HG03558 (cell line): ENCODE data around the gene OPCML.

Source experiments
- ATAC-seq: cut with Tn5 transposase; IDR thresholded peaks from one replicate; pipeline ENCODE4 v1.9.1; 2021; ENCODE audit warnings: moderate number of reproducible peaks; ENCODE audit not compliant: unreplicated experiment; ENCODE audit errors: extremely low read depth

Gene OPCML

DNA sequence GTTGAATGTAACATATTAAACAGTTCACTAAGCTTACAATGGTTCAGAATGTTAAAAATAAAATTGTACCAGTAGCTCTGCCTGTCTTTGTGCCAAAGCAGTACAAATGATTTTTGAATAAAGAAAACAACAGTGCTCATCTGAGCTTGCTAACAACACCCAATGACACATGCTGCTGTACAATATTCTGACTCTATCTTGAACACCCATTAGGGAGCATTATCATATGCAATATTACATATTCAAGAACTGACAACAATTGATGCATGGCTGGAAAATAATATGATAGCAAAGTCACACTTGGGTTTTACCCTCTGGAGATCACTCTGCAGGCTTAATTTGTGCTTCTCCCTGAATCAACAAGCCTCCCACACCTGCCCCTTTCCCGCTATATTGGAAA, 953.7 kb downstream of the OPCML start:
- no peak for ATAC-seq

DNA sequence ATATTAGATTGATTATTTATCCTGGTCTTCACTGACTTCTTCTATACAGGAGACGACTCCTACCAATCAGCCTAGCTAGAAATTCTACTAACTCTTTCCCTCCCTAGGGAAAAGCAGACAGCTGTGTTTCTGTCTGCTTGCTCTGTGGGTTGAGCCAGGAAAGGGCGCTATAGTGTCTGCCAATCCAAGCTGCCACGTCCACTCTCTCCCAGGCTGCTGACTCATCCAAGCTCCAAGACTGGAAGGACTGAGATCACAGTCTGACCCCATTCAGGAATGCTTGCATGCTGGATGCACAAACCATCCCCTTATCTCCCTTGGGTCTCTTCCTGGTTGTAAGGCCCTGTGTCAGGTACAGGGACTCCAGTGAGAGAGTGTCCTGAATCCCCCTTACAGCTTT, 955.6 kb downstream of the OPCML start:
- ATAC-seq = no peak

DNA sequence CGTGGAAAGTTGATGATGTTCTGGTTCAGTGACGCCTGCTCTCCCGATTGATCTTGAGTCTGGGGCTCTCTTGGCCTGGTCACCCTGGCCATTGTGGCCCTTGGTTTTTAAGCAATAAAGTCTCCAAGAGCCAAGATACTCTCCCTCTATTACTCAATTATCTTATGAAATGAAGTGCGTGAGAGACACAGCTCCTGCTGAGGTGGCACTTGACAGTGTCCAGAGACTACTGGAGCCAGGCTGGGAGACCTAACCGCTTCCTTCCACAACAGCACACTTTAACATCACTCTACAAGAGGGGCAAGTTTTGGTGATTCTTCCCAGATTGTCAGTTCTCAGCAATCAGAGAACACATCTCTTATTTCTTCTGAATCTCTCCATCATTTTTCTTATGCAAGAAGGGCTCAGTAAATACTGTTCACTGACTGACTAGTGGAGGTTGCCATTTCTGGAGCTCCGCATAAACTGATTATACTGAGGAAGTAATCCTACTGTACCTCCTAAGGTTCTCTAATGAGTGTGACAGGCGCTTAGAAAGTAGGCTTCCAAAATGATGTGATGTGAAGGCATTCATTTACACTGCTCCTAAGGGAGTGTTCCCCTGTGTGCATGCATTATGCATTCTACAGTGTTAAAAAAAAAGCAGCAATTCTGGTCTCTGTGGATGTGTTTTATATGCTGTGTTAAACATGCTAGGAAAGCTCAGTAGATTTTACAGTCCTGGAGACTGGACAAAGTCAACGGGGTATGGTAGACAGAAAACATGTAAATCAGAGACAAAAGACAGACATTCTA, 968.0 kb downstream of the OPCML start:
- ATAC-seq = no peak

DNA sequence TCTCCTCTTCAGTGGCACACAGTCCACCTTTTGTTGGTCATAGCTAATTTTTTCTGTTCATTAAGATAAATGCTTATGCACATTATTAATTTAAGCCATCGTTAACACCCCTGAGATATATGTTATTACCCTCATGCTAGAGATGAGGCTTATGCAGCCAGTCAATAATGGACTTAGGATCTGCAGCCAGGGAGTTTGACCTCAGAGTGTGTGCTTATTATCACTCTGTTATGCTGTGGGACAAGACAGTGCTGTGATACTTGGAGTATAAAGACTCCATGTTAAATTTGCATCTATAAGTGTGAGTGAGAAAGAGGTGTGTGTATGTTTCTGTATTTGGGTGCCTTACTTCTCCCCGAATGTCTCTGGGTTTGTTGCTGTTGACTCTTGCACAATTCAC, 969.3 kb downstream of the OPCML start:
- ATAC-seq = no peak

- no peak for ATAC-seq
Observed at GRCh38 chr11:132561937-132562336, 970.4 kb downstream of the OPCML start.

DNA sequence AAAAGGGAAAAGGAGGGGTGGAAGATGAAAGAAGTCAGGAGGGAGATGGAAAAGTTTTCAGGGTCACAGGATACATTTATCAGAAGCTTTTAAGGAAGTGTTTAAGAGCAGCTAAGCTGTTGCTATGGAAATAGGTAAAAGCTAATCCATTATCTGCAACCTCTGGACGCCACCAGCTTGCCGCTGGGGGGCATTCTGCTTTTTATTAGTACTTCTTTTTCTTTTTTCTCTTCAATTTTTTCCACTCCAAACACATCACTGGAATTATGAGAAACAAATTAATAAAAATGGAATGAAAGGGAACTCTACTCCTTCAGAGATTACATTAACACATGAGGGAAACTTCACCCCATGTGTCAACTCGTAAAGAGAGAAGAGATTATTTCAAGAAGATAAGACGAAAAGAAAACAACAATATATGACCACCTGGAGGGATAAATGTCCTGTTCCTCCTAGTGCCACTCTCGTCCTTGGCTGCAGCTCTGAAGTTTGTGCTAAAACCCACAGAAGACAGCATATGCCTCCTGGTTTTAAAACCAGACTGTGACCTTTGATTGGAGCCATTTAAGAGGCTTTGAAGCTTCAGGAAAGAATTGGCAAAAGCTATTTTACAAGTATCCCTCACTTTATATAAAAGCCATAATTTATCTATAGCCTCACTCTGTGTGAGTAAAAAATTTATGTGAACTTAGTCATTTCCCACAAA, 972.8 kb downstream of the OPCML start:
- no peak for ATAC-seq

- ATAC-seq = no peak
Observed at GRCh38 chr11:132556316-132556715, 976.0 kb downstream of the OPCML start.

- no peak for ATAC-seq
Observed at GRCh38 chr11:132555617-132556016, 976.7 kb downstream of the OPCML start.

GRCh38 chr11:132551016-132551415, 981.3 kb downstream of the OPCML start:
- ATAC-seq = no peak

DNA sequence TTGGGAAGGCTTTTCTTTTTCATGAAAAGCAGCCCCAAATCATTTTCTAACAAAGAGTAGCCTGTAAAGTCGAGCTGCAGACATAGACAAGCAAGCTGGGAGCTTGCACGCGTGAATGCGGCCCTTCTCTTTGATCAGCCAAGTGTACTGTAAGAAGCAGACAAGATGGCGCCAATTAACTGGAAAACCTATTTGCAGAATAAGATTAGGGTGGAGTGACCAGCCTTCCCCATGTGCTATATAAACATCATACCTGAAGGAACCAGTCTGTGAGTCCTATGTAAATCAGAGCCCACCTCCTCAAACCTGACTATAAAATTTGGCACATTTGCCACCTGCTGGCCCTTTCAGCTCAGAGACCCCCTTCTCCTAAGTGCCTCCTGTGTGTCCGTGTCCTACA, 982.7 kb downstream of the OPCML start:
- no peak for ATAC-seq

GRCh38 chr11:132549001-132549400, 983.3 kb downstream of the OPCML start:
- no peak for ATAC-seq

- no peak for ATAC-seq
Observed at GRCh38 chr11:132544007-132544406, 988.3 kb downstream of the OPCML start.

GRCh38 chr11:132541794-132542193, 990.5 kb downstream of the OPCML start:
- no peak for ATAC-seq

DNA sequence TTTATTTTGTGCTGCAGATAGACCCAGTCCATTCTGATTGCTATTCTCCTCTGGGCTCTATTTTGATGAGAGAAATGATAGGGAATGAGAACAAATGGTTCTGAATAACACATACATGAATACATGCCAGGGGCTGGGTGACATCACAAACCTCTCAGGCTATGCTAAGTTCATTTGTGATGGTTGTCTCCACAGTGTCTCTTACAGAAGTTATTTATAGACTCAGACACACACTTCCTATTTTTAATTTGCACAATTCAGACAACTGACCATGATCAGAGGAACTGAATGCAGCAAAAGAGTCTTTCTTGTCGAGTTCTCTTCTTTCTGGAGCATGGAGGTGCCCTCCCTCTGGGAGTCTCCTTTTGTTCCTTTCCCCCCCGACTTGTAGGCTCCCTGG, 991.7 kb downstream of the OPCML start:
- no peak for ATAC-seq

DNA sequence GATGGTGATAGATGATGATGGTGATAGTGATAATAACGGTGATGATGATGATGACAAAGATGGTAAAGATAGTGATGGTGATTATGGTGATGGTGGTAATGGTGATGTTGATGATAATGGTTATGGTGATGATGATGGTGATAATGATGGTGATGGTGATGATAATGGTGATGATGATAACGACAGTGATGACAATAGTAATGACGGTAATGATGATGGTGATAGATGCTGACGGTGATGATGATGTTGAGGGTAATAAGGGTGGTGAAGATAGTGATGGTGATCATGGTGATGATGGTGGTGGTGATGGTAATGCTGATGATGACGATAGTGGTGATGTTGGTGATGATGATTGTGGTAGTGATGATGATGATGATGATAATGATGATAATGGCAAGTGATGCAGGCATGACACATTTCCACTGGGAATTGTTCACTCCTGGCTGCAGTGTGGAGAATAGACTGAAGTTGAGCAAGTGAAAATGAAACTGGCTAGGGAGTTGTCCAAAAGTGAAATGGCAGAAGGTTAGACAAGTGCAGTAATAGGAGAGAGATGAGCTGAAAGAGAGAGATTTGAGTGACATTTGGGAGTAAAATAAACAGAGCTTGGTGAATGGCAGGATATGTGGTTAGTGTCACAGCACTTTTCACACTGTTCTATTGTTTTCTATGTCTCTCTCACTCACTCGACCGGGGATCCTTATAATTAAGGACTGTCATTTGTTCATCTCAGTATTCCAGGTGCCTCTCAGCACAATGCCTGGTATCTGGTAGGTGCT, 992.5 kb downstream of the OPCML start:
- ATAC-seq = no peak

DNA sequence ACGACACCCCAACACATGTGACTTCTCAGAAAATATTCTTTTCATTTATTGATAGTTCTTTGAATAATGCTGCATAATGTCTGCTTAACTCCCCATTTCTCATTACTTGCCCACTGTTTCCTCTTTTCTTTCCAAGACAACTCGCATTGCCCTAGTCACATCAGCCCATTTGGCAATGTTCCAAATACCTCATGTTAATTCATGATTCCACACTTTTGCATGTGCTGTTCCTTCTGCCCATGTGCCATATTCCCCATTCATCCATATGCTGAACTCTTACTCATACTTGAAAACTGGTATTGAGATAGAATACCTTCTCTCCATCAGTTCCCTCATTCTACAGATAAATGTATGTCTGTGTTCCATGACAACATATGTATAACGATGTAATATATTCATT, 993.7 kb downstream of the OPCML start:
- ATAC-seq = no peak

- no peak for ATAC-seq
Observed at GRCh38 chr11:132535830-132536229, 996.5 kb downstream of the OPCML start.

GRCh38 chr11:132531921-132532320, 1000.4 kb downstream of the OPCML start:
- no peak for ATAC-seq

- ATAC-seq = no peak
Observed at GRCh38 chr11:132528181-132528580, 1004.1 kb downstream of the OPCML start.

- no peak for ATAC-seq
Observed at GRCh38 chr11:132523929-132524328, 1008.4 kb downstream of the OPCML start.

GRCh38 chr11:132520199-132520598, 1012.1 kb downstream of the OPCML start:
- no peak for ATAC-seq
